Uterus (tissue), 4 donors: ENCODE results near the gene OPN4. TPM values are rescaled to one million over a fixed set of nuclear protein-coding genes. Genes with fewer than 3 reads are reported as not detected.

ENCODE experiments used
- DNase-seq, 2 donors: peaks; one replicate each; pipeline ENCODE4 v3.0.0-alpha.2; 2019 to 2020
- H3K27ac ChIP-seq, 2 donors: fragments of 200-600 bp; sonication (generic); 1 replicate in 1 of 2; 2 replicates in 1 of 2; pipeline ENCODE4 v1.5.1; 2016 to 2018
- H3K27me3 ChIP-seq, 2 donors: fragments of 200-600 bp; sonication (generic); one replicate each; pipeline ENCODE4 v1.5.1; 2018 to 2019; ENCODE audit warnings: control low read depth in 1 of 2
- H3K36me3 ChIP-seq, 2 donors: fragments of 200-600 bp; sonication (generic); one replicate each; pipeline ENCODE4 v1.5.1; 2019; ENCODE audit warnings: control low read depth in 1 of 2
- H3K4me1 ChIP-seq, 2 donors: fragments of 200-600 bp; sonication (generic); one replicate each; pipeline ENCODE4 v1.5.1; 2018 to 2019; ENCODE audit warnings: control low read depth in 1 of 2
- H3K4me3 ChIP-seq, 2 donors: fragments of 200-600 bp; sonication (generic); 1 replicate in 1 of 2; 2 replicates in 1 of 2; pipeline ENCODE4 v1.5.1; 2018 to 2019; ENCODE audit warnings: mild to moderate bottlenecking in 1 of 2
- H3K9me3 ChIP-seq, 2 donors: fragments of 200-600 bp; sonication (generic); one replicate each; pipeline ENCODE4 v1.5.1; 2019; ENCODE audit warnings: control low read depth in 1 of 2
- POLR2A ChIP-seq, 2 donors: fragments of 450-650 bp; IDR thresholded peaks; one replicate each; pipeline ENCODE4 v1.6.1; 2016; ENCODE audit warnings: antibody characterized with exemption in 2 of 2, mild to moderate bottlenecking in 1 of 2, moderate library complexity in 1 of 2
- intact Hi-C: fragments of 100-400 bp; cut with DNase I; formaldehyde crosslinking; loops from one replicate; pipeline ENCODE4 v1.15.1; 2023; ENCODE audit warnings: low total_unique reads
- total RNA-seq, 4 donors: library from RNA; depleted of rRNA in 3 of 4; stranded (reverse); fragments of >200 nt in 3 of 4; gene quantifications; one replicate each; pipeline versions ENCODE4 v1.1.0 to v1.2.4, GENCODE V29; 2014 to 2023
- TF ChIP-seq, protein P1 (sequence below), 4 experiments: fragments of 200-600 bp in 2 of 4; fragments of 450-650 bp in 2 of 4; sonication (generic) in 2 of 4; IDR thresholded peaks; one replicate each; pipeline ENCODE4 v1.5.1; 2016 to 2019; ENCODE audit warnings: antibody characterized with exemption in 4 of 4, mild to moderate bottlenecking in 2 of 4, moderate library complexity in 1 of 4
- donor health status: DM: yes; HTN: yes; CAD: no.

The OPN4 gene
- total RNA-seq, 4 donors from 2014 or later = not detected

DNA sequence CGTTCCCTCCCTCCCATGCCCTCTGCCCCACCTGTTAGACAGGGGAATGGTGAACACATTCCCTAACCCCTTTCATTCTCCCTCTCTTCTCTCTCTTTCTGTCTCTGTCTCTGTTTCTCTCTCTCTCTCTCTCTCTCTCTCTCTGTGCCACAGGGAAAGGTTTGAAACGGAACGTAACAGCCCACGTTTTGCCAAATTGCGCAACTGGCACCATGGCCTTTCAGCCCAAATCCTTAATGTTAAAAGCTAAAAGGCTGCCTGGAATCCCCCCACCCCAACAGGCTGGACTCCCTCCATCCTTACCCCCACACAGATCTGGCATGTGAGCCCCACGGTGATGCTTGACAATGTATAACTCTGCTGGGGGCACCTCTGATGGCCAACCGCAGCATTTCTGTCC is 44.8 kb downstream of the OPN4 start:
- TF ChIP-seq POLR2A (IDR thresholded peaks at IDR 0.05) = no peak
- TF ChIP-seq, protein P1, sequence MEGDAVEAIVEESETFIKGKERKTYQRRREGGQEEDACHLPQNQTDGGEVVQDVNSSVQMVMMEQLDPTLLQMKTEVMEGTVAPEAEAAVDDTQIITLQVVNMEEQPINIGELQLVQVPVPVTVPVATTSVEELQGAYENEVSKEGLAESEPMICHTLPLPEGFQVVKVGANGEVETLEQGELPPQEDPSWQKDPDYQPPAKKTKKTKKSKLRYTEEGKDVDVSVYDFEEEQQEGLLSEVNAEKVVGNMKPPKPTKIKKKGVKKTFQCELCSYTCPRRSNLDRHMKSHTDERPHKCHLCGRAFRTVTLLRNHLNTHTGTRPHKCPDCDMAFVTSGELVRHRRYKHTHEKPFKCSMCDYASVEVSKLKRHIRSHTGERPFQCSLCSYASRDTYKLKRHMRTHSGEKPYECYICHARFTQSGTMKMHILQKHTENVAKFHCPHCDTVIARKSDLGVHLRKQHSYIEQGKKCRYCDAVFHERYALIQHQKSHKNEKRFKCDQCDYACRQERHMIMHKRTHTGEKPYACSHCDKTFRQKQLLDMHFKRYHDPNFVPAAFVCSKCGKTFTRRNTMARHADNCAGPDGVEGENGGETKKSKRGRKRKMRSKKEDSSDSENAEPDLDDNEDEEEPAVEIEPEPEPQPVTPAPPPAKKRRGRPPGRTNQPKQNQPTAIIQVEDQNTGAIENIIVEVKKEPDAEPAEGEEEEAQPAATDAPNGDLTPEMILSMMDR (IDR thresholded peaks at IDR 0.05) = no peak
- H3K27me3 ChIP-seq = no peaks in the 10 kb centered on the region
- no peak overlapping the region for H3K27ac ChIP-seq
- H3K36me3 ChIP-seq = no peaks in the 10 kb centered on the region
- DNase-seq = no peak
- H3K4me3 ChIP-seq = no peak overlapping the region
- H3K4me1 ChIP-seq = no peaks in the 10 kb centered on the region
- no peaks in the 10 kb centered on the region for H3K9me3 ChIP-seq
- intact Hi-C loops = no loop called here

DNA sequence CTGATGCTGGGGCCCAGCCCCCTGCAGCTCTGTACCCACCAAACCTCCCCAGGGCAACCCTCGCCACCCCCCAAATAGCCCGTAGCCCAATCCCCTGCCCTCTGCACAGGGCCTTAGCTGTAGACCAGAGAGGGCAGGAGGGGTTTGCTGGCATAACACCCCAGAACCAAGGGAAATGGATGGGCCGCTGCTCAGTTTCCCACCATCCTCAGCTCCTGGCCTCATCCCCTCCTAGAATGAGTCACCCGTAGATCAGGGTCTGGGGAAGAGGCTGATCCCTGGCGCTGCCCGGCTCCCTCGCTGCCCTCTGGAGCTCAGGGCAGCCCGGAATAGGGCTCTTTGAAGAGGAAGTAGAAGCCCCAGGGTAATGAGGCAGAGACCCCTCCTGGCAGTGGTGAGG is 45.2 kb downstream of the OPN4 start:
- Histone ChIP-seq H3K4me3 (no peak overlapping the region), H3K27ac (no peak overlapping the region), H3K27me3 (no peaks in the 10 kb centered on the region), H3K9me3 (no peaks in the 10 kb centered on the region), H3K4me1 (no peaks in the 10 kb centered on the region), H3K36me3 (no peaks in the 10 kb centered on the region)
- intact Hi-C loops = no loop called here
- DNase-seq = no peak
- TF ChIP-seq POLR2A (IDR thresholded peaks at IDR 0.05) = no peak
- TF ChIP-seq, protein P1 (IDR thresholded peaks at IDR 0.05) = no peak

DNA sequence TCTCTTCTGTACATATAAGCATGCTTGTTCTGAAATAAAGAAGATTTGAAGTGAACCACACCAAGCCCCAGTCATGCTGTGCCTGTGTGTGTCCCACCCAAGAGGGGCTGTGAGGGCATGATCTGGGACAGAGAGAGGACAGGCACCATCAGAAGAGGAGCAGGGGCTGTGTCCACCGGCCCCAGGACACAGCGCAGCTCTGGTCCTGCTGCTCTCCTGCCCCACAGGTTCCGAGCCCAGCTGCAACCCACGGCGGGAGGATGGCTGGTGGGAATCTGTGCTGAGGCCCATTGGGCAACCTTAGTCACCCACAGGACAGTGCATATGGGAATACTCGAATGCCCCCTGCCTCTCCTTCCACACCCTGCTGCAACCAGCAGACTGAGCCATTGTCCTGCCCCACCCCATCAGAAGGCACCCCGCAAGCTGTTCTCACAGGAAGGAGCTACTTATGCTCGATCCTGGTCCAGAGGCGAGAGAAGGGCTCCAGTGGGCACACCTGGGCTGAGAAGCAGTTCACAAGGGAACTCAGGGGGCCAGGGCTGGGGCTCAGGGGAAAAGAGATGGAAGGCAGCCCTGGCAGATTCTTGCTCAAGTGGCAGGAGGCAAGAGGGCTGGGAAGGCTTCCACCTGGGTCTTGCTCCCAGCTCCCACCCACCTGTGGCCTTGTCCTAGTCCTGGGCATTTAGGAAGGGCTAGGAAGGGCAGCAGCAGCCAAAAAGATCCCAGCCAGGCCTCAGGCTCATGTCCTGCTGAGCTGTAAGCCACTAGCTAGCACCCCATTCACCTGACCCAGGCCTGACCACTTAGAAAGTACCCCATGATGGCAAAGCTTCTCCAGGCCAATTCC is 45.9 kb downstream of the OPN4 start:
- TF ChIP-seq POLR2A (IDR thresholded peaks at IDR 0.05) = no peak
- TF ChIP-seq, protein P1 (IDR thresholded peaks at IDR 0.05) = no peak
- H3K4me1 ChIP-seq = no peaks in the 10 kb centered on the region
- H3K27ac ChIP-seq = no peak overlapping the region
- no peaks in the 10 kb centered on the region for H3K9me3 ChIP-seq
- DNase-seq = no peak
- H3K36me3 ChIP-seq = no peaks in the 10 kb centered on the region
- H3K27me3 ChIP-seq = no peaks in the 10 kb centered on the region
- intact Hi-C loops = no loop called here
- H3K4me3 ChIP-seq = no peak overlapping the region

DNA sequence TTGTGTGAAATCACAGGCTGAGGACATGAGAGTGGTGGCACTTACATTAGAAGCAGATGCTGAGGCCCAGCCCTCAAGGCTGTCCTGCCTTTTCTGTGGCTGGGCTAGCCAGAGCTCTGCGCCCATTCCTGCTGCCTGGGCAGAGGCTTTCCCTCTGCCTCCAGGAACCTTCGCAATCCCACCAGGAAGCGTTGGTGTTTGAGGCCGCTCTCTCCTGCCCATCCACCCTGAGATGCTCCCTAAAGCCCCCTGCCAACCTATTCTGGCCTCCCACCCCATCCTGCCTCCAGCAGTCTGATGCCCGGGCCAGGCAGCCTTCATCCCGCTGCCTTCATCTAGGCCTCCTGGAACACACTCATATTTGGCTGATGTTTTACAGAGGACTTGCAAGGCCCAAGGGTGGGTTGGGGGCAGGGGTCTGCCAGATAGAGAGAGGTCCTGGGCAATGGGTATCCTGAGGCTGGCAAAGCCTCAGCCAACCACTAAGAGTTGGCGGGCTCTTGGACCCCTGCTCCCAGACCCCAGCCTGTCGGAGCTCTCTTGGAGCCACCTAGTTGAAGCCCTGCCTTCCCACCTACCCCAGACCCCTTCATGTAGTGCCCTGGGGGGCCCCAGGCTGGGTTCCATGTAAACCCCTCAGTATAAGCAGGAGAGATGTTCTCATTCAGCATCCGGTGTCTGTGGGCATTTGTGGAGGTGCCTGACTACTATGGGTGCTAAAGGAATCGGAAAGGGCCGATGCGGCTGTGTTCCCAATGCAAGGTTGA is 46.7 kb downstream of the OPN4 start:
- H3K36me3 ChIP-seq = no peaks in the 10 kb centered on the region

More for the DNA sequence above, 46.7 kb downstream of the OPN4 start:
- intact Hi-C loops = no loop called here
- TF ChIP-seq, protein P1 (IDR thresholded peaks at IDR 0.05) = no peak
- no peak for TF ChIP-seq POLR2A (IDR thresholded peaks at IDR 0.05)
- no peaks in the 10 kb centered on the region for H3K9me3 ChIP-seq
- no peaks in the 10 kb centered on the region for H3K27me3 ChIP-seq
- H3K4me3 ChIP-seq = no peak overlapping the region
- no peak for DNase-seq
- no peaks in the 10 kb centered on the region for H3K4me1 ChIP-seq
- H3K27ac ChIP-seq = no peak overlapping the region
